HepG2 (cell line): ENCODE measurements around the gene ZNF563. TPM values are rescaled to one million over a fixed set of nuclear protein-coding genes. Genes with fewer than 3 reads are reported as not detected.
A peak's percentile ranks its signal among the peaks of the same experiment; 100 is the strongest.

Experiments
- CENPT ChIP-seq: sonication (generic); formaldehyde crosslinking; IDR thresholded peaks from 2 replicates; pipeline ENCODE4 v1.8.0; 2022; ENCODE audit warnings: low read depth, mild to moderate bottlenecking, moderate library complexity, missing genetic modification reagents
- CHD4 ChIP-seq: fragments of 200-600 bp; sonication (generic); IDR thresholded peaks from 2 replicates; pipeline ENCODE4 v1.7.0; 2017; ENCODE audit warnings: mild to moderate bottlenecking, low read length, borderline replicate concordance
- ELF4 ChIP-seq: sonication (generic); formaldehyde crosslinking; IDR thresholded peaks from 2 replicates; pipeline ENCODE4 v1.5.0; 2020; ENCODE audit warnings: missing genetic modification reagents, mild to moderate bottlenecking, moderate library complexity, borderline replicate concordance
- HMG20B ChIP-seq: conservative IDR thresholded peaks from 2 replicates; pipeline ENCODE4 v1.6.1; 2016; ENCODE audit warnings: missing genetic modification reagents, missing compliant biosample characterization
- MXD1 ChIP-seq: sonication (generic); formaldehyde crosslinking; IDR thresholded peaks from 2 replicates; pipeline ENCODE4 v1.4.0; 2020; ENCODE audit warnings: mild to moderate bottlenecking, missing genetic modification reagents
- PPARG ChIP-seq: conservative IDR thresholded peaks from 2 replicates; pipeline ENCODE4 v1.6.1; 2016; ENCODE audit warnings: missing biosample characterization, missing genetic modification reagents
- ZFP62 ChIP-seq: sonication (generic); formaldehyde crosslinking; IDR thresholded peaks from 2 replicates; pipeline ENCODE4 v1.4.0; 2020; ENCODE audit warnings: missing genetic modification reagents
- ZMYM3 ChIP-seq: sonication (generic); formaldehyde crosslinking; IDR thresholded peaks from 2 replicates; pipeline ENCODE4 v1.5.1; 2020; ENCODE audit warnings: mild to moderate bottlenecking, missing genetic modification reagents
- ZNF282 ChIP-seq: fragments of 450-650 bp; IDR thresholded peaks from 2 replicates; pipeline ENCODE4 v1.6.1; 2018; ENCODE audit not compliant: partially characterized antibody
- ZNF30 ChIP-seq: sonication (generic); formaldehyde crosslinking; IDR thresholded peaks from 2 replicates; pipeline ENCODE4 v1.5.0; 2020; ENCODE audit warnings: mild to moderate bottlenecking, missing genetic modification reagents
- ZNF441 ChIP-seq: sonication (generic); formaldehyde crosslinking; IDR thresholded peaks from 2 replicates; pipeline ENCODE4 v1.7.0; 2021; ENCODE audit warnings: missing genetic modification reagents, borderline replicate concordance
- ZNF691 ChIP-seq: sonication (generic); formaldehyde crosslinking; IDR thresholded peaks from 2 replicates; pipeline ENCODE4 v1.4.0; 2020; ENCODE audit warnings: missing genetic modification reagents, low read depth, mild to moderate bottlenecking, borderline replicate concordance
- ZNF776 ChIP-seq: sonication (generic); formaldehyde crosslinking; IDR thresholded peaks from 2 replicates; pipeline ENCODE4 v1.4.0; 2020; ENCODE audit warnings: mild to moderate bottlenecking, missing genetic modification reagents
- ZNF879 ChIP-seq: sonication (generic); formaldehyde crosslinking; IDR thresholded peaks from 2 replicates; pipeline ENCODE4 v1.8.1; 2023; ENCODE audit warnings: missing genetic modification reagents
- polyA plus RNA-seq, 8 experiments: library from polyadenylated mRNA; depleted of rRNA in 3 of 8; stranded (reverse) in 7 of 8; unstranded in 1 of 8; fragments of >200 nt; fragmentation: Illumina TruSeq in 4 of 8; extraction: Trizol in 4 of 8; gene quantifications; 2 replicates each; pipeline versions ENCODE4 v1.2.1 to v1.2.3, GENCODE V29; 2011 to 2016; ENCODE audit warnings: low read depth in 4 of 8, missing spikeins in 1 of 8, mixed read lengths in 1 of 8; ENCODE audit not compliant: insufficient read depth in 1 of 8
- total RNA-seq, 5 experiments: library from RNA; depleted of rRNA; stranded (reverse); fragments of >200 nt; fragmentation: Illumina TruSeq; extraction: Trizol; gene quantifications; 2 replicates each; pipeline ENCODE4 v1.2.3, GENCODE V29; 2016; ENCODE audit warnings: low read depth in 1 of 5
- TF ChIP-seq, protein P1 (sequence below): sonication (generic); formaldehyde crosslinking; IDR thresholded peaks from 2 replicates; pipeline ENCODE4 v1.4.0; 2020; ENCODE audit warnings: missing genetic modification reagents, borderline replicate concordance
- TF ChIP-seq, protein P2 (sequence below): sonication (generic); formaldehyde crosslinking; IDR thresholded peaks from 2 replicates; pipeline ENCODE4 v1.5.1; 2020; ENCODE audit warnings: mild to moderate bottlenecking, missing genetic modification reagents, borderline replicate concordance
- TF ChIP-seq, protein P3 (sequence below): sonication (generic); formaldehyde crosslinking; IDR thresholded peaks from 2 replicates; pipeline ENCODE4 v1.8.0; 2022; ENCODE audit warnings: missing genetic modification reagents, mild to moderate bottlenecking, inconsistent platforms, borderline replicate concordance
- TF ChIP-seq, protein P4 (sequence below): IDR thresholded peaks from 2 replicates; pipeline ENCODE4 v1.6.1; 2012; ENCODE audit warnings: inconsistent platforms

Gene ZNF563
- total and polyA plus RNA-seq, 2 of the 13 experiments (the other 11 are each of a cell fraction or from before 2014, with no cell fraction given) = 7.5 to 19.5 TPM

GRCh38 chr19:12293777-12294248, 39.6 kb downstream of the ZNF563 start (continued):
- TF ChIP-seq ZNF879 (CRISPR knock-in tag) (no peak), CHD4 (no peak), ZMYM3 (CRISPR knock-in tag) (no peak), ZNF30 (CRISPR knock-in tag) (no peak), PPARG (peak; percentile 63; the same call in 1 of the 2 replicates), MXD1 (no peak; the same call in 1 of the 2 replicates), ZNF282 (no peak), ZFP62 (CRISPR knock-in tag) (no peak), HMG20B (CRISPR knock-in tag) (no peak; the same call in 1 of the 2 replicates), ZNF441 (CRISPR knock-in tag) (no peak), ZNF776 (CRISPR knock-in tag) (no peak), ELF4 (CRISPR knock-in tag) (no peak), CENPT (no peak), ZNF691 (0 out of 2 replicates have a peak, but pooled peaks have one; percentile 56)
- TF ChIP-seq, protein P1, sequence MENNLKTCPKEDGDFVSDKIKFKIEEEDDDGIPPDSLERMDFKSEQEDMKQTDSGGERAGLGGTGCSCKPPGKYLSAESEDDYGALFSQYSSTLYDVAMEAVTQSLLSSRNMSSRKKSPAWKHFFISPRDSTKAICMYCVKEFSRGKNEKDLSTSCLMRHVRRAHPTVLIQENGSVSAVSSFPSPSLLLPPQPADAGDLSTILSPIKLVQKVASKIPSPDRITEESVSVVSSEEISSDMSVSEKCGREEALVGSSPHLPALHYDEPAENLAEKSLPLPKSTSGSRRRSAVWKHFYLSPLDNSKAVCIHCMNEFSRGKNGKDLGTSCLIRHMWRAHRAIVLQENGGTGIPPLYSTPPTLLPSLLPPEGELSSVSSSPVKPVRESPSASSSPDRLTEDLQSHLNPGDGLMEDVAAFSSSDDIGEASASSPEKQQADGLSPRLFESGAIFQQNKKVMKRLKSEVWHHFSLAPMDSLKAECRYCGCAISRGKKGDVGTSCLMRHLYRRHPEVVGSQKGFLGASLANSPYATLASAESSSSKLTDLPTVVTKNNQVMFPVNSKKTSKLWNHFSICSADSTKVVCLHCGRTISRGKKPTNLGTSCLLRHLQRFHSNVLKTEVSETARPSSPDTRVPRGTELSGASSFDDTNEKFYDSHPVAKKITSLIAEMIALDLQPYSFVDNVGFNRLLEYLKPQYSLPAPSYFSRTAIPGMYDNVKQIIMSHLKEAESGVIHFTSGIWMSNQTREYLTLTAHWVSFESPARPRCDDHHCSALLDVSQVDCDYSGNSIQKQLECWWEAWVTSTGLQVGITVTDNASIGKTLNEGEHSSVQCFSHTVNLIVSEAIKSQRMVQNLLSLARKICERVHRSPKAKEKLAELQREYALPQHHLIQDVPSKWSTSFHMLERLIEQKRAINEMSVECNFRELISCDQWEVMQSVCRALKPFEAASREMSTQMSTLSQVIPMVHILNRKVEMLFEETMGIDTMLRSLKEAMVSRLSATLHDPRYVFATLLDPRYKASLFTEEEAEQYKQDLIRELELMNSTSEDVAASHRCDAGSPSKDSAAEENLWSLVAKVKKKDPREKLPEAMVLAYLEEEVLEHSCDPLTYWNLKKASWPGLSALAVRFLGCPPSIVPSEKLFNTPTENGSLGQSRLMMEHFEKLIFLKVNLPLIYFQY (CRISPR knock-in tag) = no peak
- TF ChIP-seq, protein P2, sequence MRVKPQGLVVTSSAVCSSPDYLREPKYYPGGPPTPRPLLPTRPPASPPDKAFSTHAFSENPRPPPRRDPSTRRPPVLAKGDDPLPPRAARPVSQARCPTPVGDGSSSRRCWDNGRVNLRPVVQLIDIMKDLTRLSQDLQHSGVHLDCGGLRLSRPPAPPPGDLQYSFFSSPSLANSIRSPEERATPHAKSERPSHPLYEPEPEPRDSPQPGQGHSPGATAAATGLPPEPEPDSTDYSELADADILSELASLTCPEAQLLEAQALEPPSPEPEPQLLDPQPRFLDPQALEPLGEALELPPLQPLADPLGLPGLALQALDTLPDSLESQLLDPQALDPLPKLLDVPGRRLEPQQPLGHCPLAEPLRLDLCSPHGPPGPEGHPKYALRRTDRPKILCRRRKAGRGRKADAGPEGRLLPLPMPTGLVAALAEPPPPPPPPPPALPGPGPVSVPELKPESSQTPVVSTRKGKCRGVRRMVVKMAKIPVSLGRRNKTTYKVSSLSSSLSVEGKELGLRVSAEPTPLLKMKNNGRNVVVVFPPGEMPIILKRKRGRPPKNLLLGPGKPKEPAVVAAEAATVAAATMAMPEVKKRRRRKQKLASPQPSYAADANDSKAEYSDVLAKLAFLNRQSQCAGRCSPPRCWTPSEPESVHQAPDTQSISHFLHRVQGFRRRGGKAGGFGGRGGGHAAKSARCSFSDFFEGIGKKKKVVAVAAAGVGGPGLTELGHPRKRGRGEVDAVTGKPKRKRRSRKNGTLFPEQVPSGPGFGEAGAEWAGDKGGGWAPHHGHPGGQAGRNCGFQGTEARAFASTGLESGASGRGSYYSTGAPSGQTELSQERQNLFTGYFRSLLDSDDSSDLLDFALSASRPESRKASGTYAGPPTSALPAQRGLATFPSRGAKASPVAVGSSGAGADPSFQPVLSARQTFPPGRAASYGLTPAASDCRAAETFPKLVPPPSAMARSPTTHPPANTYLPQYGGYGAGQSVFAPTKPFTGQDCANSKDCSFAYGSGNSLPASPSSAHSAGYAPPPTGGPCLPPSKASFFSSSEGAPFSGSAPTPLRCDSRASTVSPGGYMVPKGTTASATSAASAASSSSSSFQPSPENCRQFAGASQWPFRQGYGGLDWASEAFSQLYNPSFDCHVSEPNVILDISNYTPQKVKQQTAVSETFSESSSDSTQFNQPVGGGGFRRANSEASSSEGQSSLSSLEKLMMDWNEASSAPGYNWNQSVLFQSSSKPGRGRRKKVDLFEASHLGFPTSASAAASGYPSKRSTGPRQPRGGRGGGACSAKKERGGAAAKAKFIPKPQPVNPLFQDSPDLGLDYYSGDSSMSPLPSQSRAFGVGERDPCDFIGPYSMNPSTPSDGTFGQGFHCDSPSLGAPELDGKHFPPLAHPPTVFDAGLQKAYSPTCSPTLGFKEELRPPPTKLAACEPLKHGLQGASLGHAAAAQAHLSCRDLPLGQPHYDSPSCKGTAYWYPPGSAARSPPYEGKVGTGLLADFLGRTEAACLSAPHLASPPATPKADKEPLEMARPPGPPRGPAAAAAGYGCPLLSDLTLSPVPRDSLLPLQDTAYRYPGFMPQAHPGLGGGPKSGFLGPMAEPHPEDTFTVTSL = no peak
- TF ChIP-seq, protein P3, sequence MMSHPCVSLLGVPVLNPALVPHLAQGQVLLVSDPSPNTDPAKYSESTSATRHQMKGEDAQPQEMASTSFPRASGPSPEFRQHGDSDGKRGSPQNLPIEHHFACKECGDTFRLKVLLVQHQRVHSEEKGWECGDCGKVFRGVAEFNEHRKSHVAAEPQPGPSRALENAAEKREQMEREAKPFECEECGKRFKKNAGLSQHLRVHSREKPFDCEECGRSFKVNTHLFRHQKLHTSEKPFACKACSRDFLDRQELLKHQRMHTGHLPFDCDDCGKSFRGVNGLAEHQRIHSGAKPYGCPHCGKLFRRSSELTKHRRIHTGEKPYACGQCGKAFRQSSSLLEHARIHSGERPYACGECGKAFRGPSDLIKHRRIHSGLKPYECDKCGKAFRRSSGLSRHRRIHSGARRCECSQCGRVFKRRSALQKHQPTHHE (CRISPR knock-in tag) = no peak
- TF ChIP-seq, protein P4, sequence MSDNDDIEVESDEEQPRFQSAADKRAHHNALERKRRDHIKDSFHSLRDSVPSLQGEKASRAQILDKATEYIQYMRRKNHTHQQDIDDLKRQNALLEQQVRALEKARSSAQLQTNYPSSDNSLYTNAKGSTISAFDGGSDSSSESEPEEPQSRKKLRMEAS = peak; percentile 59; the same call in 1 of the 2 replicates
